OCI-LY7 (cell line): ENCODE data around the gene IL2. TPM values are rescaled to one million over a fixed set of nuclear protein-coding genes. Genes with fewer than 3 reads are reported as not detected.
A peak's percentile ranks its signal among the peaks of the same experiment; 100 is the strongest.

Source experiments
- BruUV-seq: library from RNA; stranded (reverse); fragments of 400-500 nt; replicated peaks from 2 replicates; lab custom pipeline; 2021; lab: Mats Ljungman, UMichigan
- CTCF ChIA-PET: fragments of 300-600 bp; sonication (Branson Sonifier 250); formaldehyde crosslinking; loops from one replicate; lab custom pipeline; 2022; ENCODE audit warnings: antibody characterized with exemption; ENCODE audit not compliant: unreplicated experiment; lab: Charles Lee
- POLR2A ChIA-PET: fragments of 300-600 bp; sonication (Branson Sonifier 250); formaldehyde crosslinking; loops from one replicate; lab custom pipeline; 2022; ENCODE audit warnings: antibody characterized with exemption; lab: Charles Lee
- DNase-seq: peaks from one replicate; pipeline ENCODE4 v3.0.0-alpha.2; 2015; ENCODE audit warnings: low spot score
- H2AFZ ChIP-seq: fragments of 200-600 bp; sonication (generic), shearing (Covaris generic); 2 replicates; pipeline ENCODE4 v1.6.1; 2014; ENCODE audit warnings: mild to moderate bottlenecking, antibody characterized with exemption, low read length, moderate library complexity
- H3K27ac ChIP-seq: fragments of 200-600 bp; sonication (generic); 2 replicates; pipeline ENCODE4 v1.5.1; 2014; ENCODE audit warnings: mixed run types, low read depth, mild to moderate bottlenecking, moderate library complexity, low read length, inconsistent platforms; ENCODE audit not compliant: poor library complexity, severe bottlenecking
- H3K36me3 ChIP-seq: fragments of 200-600 bp; sonication (generic); 2 replicates; pipeline ENCODE4 v1.6.1; 2014; ENCODE audit warnings: mild to moderate bottlenecking, antibody characterized with exemption, low read length, moderate library complexity, mixed read lengths; ENCODE audit not compliant: insufficient read depth
- H3K4me1 ChIP-seq: fragments of 200-600 bp; sonication (generic); 2 replicates; pipeline ENCODE4 v1.5.1; 2014; ENCODE audit warnings: mild to moderate bottlenecking, low read length; ENCODE audit not compliant: insufficient read depth, poor library complexity, severe bottlenecking
- H3K4me2 ChIP-seq: fragments of 200-600 bp; sonication (generic); 2 replicates; pipeline ENCODE4 v1.6.1; 2014; ENCODE audit warnings: mild to moderate bottlenecking, low read length
- H3K4me3 ChIP-seq: fragments of 200-600 bp; sonication (generic); 2 replicates; pipeline ENCODE4 v1.5.1; 2014; ENCODE audit warnings: mild to moderate bottlenecking, low read depth, low read length; ENCODE audit not compliant: poor library complexity, severe bottlenecking
- H3K79me2 ChIP-seq: fragments of 200-600 bp; sonication (generic); 2 replicates; pipeline ENCODE4 v1.6.1; 2016; ENCODE audit warnings: low read depth, mild to moderate bottlenecking, low read length, moderate library complexity, mixed read lengths; ENCODE audit not compliant: insufficient read depth
- H3K9me2 ChIP-seq: fragments of 200-600 bp; sonication (generic); 2 replicates; pipeline ENCODE4 v1.6.1; 2016; ENCODE audit warnings: mild to moderate bottlenecking, low read length, mixed read lengths; ENCODE audit not compliant: insufficient read depth
- H3K9me3 ChIP-seq: fragments of 200-600 bp; sonication (generic); 2 replicates; pipeline ENCODE4 v1.6.1; 2014; ENCODE audit warnings: mild to moderate bottlenecking, mixed run types, low read length, mixed read lengths
- H4K20me1 ChIP-seq: fragments of 200-600 bp; sonication (generic); 2 replicates; pipeline ENCODE4 v1.6.1; 2014; ENCODE audit warnings: mild to moderate bottlenecking, antibody characterized with exemption, low read length, moderate library complexity, mixed read lengths; ENCODE audit not compliant: insufficient read depth
- CTCF ChIP-seq: fragments of 200-600 bp; sonication (generic); conservative IDR thresholded peaks from 2 replicates; pipeline ENCODE4 v1.5.1; 2014; ENCODE audit warnings: mild to moderate bottlenecking, antibody characterized with exemption, low read length, moderate library complexity, mixed read lengths
- EZH2phosphoT487 ChIP-seq: fragments of 200-600 bp; sonication (generic); IDR thresholded peaks from 2 replicates; pipeline ENCODE4 v1.6.1; 2018; ENCODE audit warnings: low read depth, borderline replicate concordance, mild to moderate bottlenecking, mixed run types, antibody characterized with exemption, low read length, moderate library complexity, mixed read lengths
- intact Hi-C: fragments of 100-400 bp; cut with micrococcal nuclease; formaldehyde crosslinking; loops from one replicate; pipeline ENCODE4 v1.10.0; 2022; ENCODE audit not compliant: unreplicated experiment
- total RNA-seq, 2 experiments: library from RNA; depleted of rRNA in 1 of 2; stranded (reverse); fragments of >200 nt in 1 of 2; shearing (Covaris generic) in 1 of 2; gene quantifications; 2 replicates each; pipeline ENCODE4 v1.2.3, GENCODE V29; 2014 to 2022

The IL2 gene
- total RNA-seq, 2 experiments from 2014 or later: not detected

DNA sequence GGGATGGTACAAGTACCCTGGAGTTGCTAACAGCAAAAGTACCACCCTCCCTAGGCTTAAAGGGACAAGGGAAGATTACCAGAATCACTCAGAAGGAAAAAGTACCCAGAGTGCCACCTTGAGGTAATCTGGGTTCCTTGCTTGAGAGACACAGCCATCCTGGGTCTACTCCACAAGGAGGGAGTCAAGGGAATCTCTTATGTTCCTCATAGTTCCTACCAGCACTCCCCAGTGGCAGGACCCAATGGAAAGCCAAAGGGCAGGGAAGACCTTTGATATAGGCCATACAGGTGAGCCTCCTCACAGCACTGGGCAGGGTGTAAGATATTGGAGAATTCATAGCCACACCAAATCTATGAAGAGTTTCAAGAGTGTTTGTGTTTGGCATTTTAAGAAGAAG, 5.7 kb downstream of the IL2 start:
- no TSS peak for BruUV-seq
- peak; percentile 4 for DNase-seq
- H2AFZ ChIP-seq: no peak overlapping the region
- TF ChIP-seq EZH2phosphoT487 (no peak), CTCF (peak; percentile 51)
- no peaks in the 10 kb centered on the region for H4K20me1 ChIP-seq
- ChIA-PET POLR2A (no interaction called here), CTCF (no interaction called here)
- H3K9me2 ChIP-seq: no peaks in the 10 kb centered on the region
- H3K36me3 ChIP-seq: no peaks in the 10 kb centered on the region
- no peaks in the 10 kb centered on the region for H3K4me1 ChIP-seq
- no peaks in the 10 kb centered on the region for H3K79me2 ChIP-seq
- H3K4me3 ChIP-seq: no peak overlapping the region
- H3K9me3 ChIP-seq: no peaks in the 10 kb centered on the region
- H3K27ac ChIP-seq: no peak overlapping the region
- H3K4me2 ChIP-seq: no peak overlapping the region
- intact Hi-C loops: no loop called here

- no peak for TF ChIP-seq EZH2phosphoT487
- TF ChIP-seq CTCF: no peak
- H2AFZ ChIP-seq: no peak overlapping the region
- H3K27ac ChIP-seq: no peak overlapping the region
- no peaks in the 10 kb centered on the region for H3K36me3 ChIP-seq
- H4K20me1 ChIP-seq: no peaks in the 10 kb centered on the region
- BruUV-seq: no TSS peak
- intact Hi-C loops: no loop called here
- no peak overlapping the region for H3K4me2 ChIP-seq
- POLR2A ChIA-PET: no interaction called here
- no peaks in the 10 kb centered on the region for H3K4me1 ChIP-seq
- no peak for DNase-seq
- no peaks in the 10 kb centered on the region for H3K9me2 ChIP-seq
- no peaks in the 10 kb centered on the region for H3K9me3 ChIP-seq
- H3K79me2 ChIP-seq: no peaks in the 10 kb centered on the region
- CTCF ChIA-PET: no interaction called here
- no peak overlapping the region for H3K4me3 ChIP-seq
Measured at GRCh38 chr4:122434285-122434684, 22.2 kb downstream of the IL2 start.

DNA sequence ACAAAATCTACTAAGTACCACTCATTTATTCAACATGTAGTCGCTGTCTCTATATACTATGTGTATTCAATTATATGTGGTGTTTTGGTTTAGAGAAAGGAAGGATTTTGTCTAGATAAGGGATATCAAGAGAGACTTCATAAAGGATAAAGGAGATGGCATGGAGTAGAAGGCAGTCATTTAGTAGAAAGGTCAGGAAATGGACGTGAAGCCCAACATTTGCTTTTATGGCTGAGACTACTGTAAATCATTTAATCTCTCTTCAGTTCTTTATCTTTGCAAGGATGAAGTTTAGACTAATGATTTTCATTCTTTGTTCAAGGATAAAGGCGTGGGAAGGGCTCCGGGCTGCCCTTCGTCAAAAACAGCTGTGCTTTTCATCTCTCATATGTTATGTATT, 25.2 kb downstream of the IL2 start:
- POLR2A ChIA-PET: interaction anchor here (0.7 kb wide), 1 partner anchor 364 kb away, joined by 4 read pairs; no protein-coding TSS in a partner anchor
- Histone ChIP-seq H3K9me3 (no peaks in the 10 kb centered on the region), H3K36me3 (no peaks in the 10 kb centered on the region), H4K20me1 (no peaks in the 10 kb centered on the region), H3K4me2 (no peak overlapping the region), H3K4me3 (no peak overlapping the region), H3K4me1 (no peaks in the 10 kb centered on the region), H2AFZ (no peak overlapping the region), H3K27ac (no peak overlapping the region), H3K9me2 (no peaks in the 10 kb centered on the region), H3K79me2 (no peaks in the 10 kb centered on the region)
- intact Hi-C loops: no loop called here
- TF ChIP-seq CTCF (no peak), EZH2phosphoT487 (no peak)
- DNase-seq: no peak
- no TSS peak for BruUV-seq
- CTCF ChIA-PET: no interaction called here
